HepG2 (cell line): Measurements from ENCODE around the gene GFRA1. TPM values are rescaled to one million over a fixed set of nuclear protein-coding genes. Genes with fewer than 3 reads are reported as not detected.

Source experiments
- CHCHD3 ChIP-seq: sonication (generic); formaldehyde crosslinking; IDR thresholded peaks from 2 replicates; pipeline ENCODE4 v1.8.0; 2022; ENCODE audit warnings: mild to moderate bottlenecking, missing genetic modification reagents, moderate library complexity
- DR1 ChIP-seq: sonication (generic); formaldehyde crosslinking; IDR thresholded peaks from 2 replicates; pipeline ENCODE4 v1.8.0; 2021; ENCODE audit warnings: mild to moderate bottlenecking, missing genetic modification reagents, inconsistent platforms
- HNF4A ChIP-seq: sonication (generic); formaldehyde crosslinking; IDR thresholded peaks from 2 replicates; pipeline ENCODE4 v1.4.0; 2020; ENCODE audit warnings: missing genetic modification reagents
- RBAK ChIP-seq: sonication (generic); formaldehyde crosslinking; IDR thresholded peaks from 2 replicates; pipeline ENCODE4 v1.5.1; 2020; ENCODE audit warnings: mild to moderate bottlenecking, missing genetic modification reagents
- SP4 ChIP-seq: sonication (generic); formaldehyde crosslinking; IDR thresholded peaks from 2 replicates; pipeline ENCODE4 v1.8.1; 2023; ENCODE audit warnings: mild to moderate bottlenecking, missing genetic modification reagents
- ZBED4 ChIP-seq: sonication (generic); formaldehyde crosslinking; IDR thresholded peaks from 2 replicates; pipeline ENCODE4 v1.4.0; 2020; ENCODE audit warnings: missing genetic modification reagents, borderline replicate concordance
- ZBTB3 ChIP-seq: sonication (generic); formaldehyde crosslinking; IDR thresholded peaks from 2 replicates; pipeline ENCODE4 v1.4.0; 2020; ENCODE audit warnings: low read depth, mild to moderate bottlenecking, moderate library complexity, missing genetic modification reagents, borderline replicate concordance
- ZNF121 ChIP-seq: sonication (generic); formaldehyde crosslinking; IDR thresholded peaks from 2 replicates; pipeline ENCODE4 v1.5.0; 2020; ENCODE audit warnings: mild to moderate bottlenecking, missing genetic modification reagents
- ZNF674 ChIP-seq: sonication (generic); formaldehyde crosslinking; IDR thresholded peaks from 2 replicates; pipeline ENCODE4 v1.5.0; 2020; ENCODE audit warnings: low read depth, mild to moderate bottlenecking, missing genetic modification reagents
- ZNF781 ChIP-seq: sonication (generic); formaldehyde crosslinking; IDR thresholded peaks from 2 replicates; pipeline ENCODE4 v1.5.1; 2020; ENCODE audit warnings: borderline replicate concordance, mild to moderate bottlenecking, missing genetic modification reagents; ENCODE audit errors: not compliant biosample characterization
- ZNF878 ChIP-seq: sonication (generic); formaldehyde crosslinking; IDR thresholded peaks from 2 replicates; pipeline ENCODE4 v1.8.1; 2023; ENCODE audit warnings: mild to moderate bottlenecking, missing genetic modification reagents, moderate library complexity
- polyA plus RNA-seq, 8 experiments: library from polyadenylated mRNA; depleted of rRNA in 3 of 8; stranded (reverse) in 7 of 8; unstranded in 1 of 8; fragments of >200 nt; fragmentation: Illumina TruSeq in 4 of 8; extraction: Trizol in 4 of 8; gene quantifications; 2 replicates each; pipeline versions ENCODE4 v1.2.1 to v1.2.3, GENCODE V29; 2011 to 2016; ENCODE audit warnings: low read depth in 4 of 8, missing spikeins in 1 of 8, mixed read lengths in 1 of 8; ENCODE audit not compliant: insufficient read depth in 1 of 8
- total RNA-seq, 5 experiments: library from RNA; depleted of rRNA; stranded (reverse); fragments of >200 nt; fragmentation: Illumina TruSeq; extraction: Trizol; gene quantifications; 2 replicates each; pipeline ENCODE4 v1.2.3, GENCODE V29; 2016; ENCODE audit warnings: low read depth in 1 of 5
- TF ChIP-seq, protein P1 (sequence below): sonication (generic); formaldehyde crosslinking; IDR thresholded peaks from 2 replicates; pipeline ENCODE4 v1.5.1; 2020; ENCODE audit warnings: mild to moderate bottlenecking, missing genetic modification reagents, moderate library complexity
- TF ChIP-seq, protein P2 (sequence below): sonication (generic); formaldehyde crosslinking; IDR thresholded peaks from 2 replicates; pipeline ENCODE4 v1.5.0; 2020; ENCODE audit warnings: missing genetic modification reagents
- TF ChIP-seq, protein P3 (sequence below): sonication (generic); formaldehyde crosslinking; IDR thresholded peaks from 2 replicates; pipeline ENCODE4 v1.4.0; 2020; ENCODE audit warnings: missing genetic modification reagents

GFRA1 gene
- total and polyA plus RNA-seq, 2 of the 13 experiments (the other 11 are each of a cell fraction or from before 2014, with no cell fraction given), result not detected

GRCh38 chr10:116056445-116057293, 216.3 kb downstream of the GFRA1 start (continued):
- TF ChIP-seq, protein P1, sequence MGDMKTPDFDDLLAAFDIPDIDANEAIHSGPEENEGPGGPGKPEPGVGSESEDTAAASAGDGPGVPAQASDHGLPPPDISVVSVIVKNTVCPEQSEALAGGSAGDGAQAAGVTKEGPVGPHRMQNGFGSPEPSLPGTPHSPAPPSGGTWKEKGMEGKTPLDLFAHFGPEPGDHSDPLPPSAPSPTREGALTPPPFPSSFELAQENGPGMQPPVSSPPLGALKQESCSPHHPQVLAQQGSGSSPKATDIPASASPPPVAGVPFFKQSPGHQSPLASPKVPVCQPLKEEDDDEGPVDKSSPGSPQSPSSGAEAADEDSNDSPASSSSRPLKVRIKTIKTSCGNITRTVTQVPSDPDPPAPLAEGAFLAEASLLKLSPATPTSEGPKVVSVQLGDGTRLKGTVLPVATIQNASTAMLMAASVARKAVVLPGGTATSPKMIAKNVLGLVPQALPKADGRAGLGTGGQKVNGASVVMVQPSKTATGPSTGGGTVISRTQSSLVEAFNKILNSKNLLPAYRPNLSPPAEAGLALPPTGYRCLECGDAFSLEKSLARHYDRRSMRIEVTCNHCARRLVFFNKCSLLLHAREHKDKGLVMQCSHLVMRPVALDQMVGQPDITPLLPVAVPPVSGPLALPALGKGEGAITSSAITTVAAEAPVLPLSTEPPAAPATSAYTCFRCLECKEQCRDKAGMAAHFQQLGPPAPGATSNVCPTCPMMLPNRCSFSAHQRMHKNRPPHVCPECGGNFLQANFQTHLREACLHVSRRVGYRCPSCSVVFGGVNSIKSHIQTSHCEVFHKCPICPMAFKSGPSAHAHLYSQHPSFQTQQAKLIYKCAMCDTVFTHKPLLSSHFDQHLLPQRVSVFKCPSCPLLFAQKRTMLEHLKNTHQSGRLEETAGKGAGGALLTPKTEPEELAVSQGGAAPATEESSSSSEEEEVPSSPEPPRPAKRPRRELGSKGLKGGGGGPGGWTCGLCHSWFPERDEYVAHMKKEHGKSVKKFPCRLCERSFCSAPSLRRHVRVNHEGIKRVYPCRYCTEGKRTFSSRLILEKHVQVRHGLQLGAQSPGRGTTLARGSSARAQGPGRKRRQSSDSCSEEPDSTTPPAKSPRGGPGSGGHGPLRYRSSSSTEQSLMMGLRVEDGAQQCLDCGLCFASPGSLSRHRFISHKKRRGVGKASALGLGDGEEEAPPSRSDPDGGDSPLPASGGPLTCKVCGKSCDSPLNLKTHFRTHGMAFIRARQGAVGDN (CRISPR knock-in tag), result no peak
- TF ChIP-seq, protein P2, sequence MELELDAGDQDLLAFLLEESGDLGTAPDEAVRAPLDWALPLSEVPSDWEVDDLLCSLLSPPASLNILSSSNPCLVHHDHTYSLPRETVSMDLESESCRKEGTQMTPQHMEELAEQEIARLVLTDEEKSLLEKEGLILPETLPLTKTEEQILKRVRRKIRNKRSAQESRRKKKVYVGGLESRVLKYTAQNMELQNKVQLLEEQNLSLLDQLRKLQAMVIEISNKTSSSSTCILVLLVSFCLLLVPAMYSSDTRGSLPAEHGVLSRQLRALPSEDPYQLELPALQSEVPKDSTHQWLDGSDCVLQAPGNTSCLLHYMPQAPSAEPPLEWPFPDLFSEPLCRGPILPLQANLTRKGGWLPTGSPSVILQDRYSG (CRISPR knock-in tag), result no peak
- TF ChIP-seq RBAK (CRISPR knock-in tag) (peak; percentile 81; the same call in 1 of the 2 replicates), ZNF781 (CRISPR knock-in tag) (peak; percentile 50), DR1 (no peak), ZBTB3 (CRISPR knock-in tag) (no peak), ZBED4 (CRISPR knock-in tag) (no peak), SP4 (CRISPR knock-in tag) (peak; percentile 34; the same call in 1 of the 2 replicates), ZNF674 (no peak), CHCHD3 (CRISPR knock-in tag) (no peak), ZNF121 (no peak), ZNF878 (no peak; the same call in 1 of the 2 replicates), HNF4A (CRISPR knock-in tag) (peak; percentile 100)
- TF ChIP-seq, protein P3, sequence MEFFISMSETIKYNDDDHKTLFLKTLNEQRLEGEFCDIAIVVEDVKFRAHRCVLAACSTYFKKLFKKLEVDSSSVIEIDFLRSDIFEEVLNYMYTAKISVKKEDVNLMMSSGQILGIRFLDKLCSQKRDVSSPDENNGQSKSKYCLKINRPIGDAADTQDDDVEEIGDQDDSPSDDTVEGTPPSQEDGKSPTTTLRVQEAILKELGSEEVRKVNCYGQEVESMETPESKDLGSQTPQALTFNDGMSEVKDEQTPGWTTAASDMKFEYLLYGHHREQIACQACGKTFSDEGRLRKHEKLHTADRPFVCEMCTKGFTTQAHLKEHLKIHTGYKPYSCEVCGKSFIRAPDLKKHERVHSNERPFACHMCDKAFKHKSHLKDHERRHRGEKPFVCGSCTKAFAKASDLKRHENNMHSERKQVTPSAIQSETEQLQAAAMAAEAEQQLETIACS (CRISPR knock-in tag), result no peak
